Activated CD4-positive, alpha-beta T cell treated with anti-CD3 and anti-CD28 coated beads, Interleukin-2, Interleukin-4, amounts not matched to agents 100 ng/mL and 50 ng/mL, durations not matched to agents 16 hours and 8 hours (primary cell): ENCODE data around the gene CPTP.
"Not testable (repeated sequence)": the region's sequence is repeated elsewhere in the genome, so short reads cannot be mapped to it uniquely, and the experiment has no call there.

Experiments used
- DNase-seq: peaks from one replicate; pipeline ENCODE4 v3.0.0-alpha.2; 2020; ENCODE audit warnings: low spot score

The CPTP gene

GRCh38 chr1:1307261-1307922 lies 17.2 kb upstream of the CPTP start:
- no peak for DNase-seq

- DNase-seq = peak; percentile 86
Observed at GRCh38 chr1:1307923-1308755, 16.5 kb upstream of the CPTP start, which contains the start of the genes ACAP3 and PUSL1. TSS of gene ACAP3 (minus strand) at chr1:1307930. CDS start at chr1:1307815, 115 bp downstream. TSS of gene PUSL1 (plus strand) at chr1:1308597. CDS start at chr1:1308644, 47 bp downstream.

- no peak for DNase-seq
Observed at GRCh38 chr1:1308756-1309250, 15.8 kb upstream of the CPTP start.

- DNase-seq = no peak
Observed at GRCh38 chr1:1309251-1310108, 15.1 kb upstream of the CPTP start.

- DNase-seq = no peak
Observed at GRCh38 chr1:1310109-1310385, 14.6 kb upstream of the CPTP start.

GRCh38 chr1:1310476-1311053 lies 14.0 kb upstream of the CPTP start:
- DNase-seq = no peak

- no peak for DNase-seq
Observed at GRCh38 chr1:1311107-1312104, 13.2 kb upstream of the CPTP start.

GRCh38 chr1:1312450-1313314 lies 11.9 kb upstream of the CPTP start:
- DNase-seq = no peak

- no peak for DNase-seq
Observed at GRCh38 chr1:1313500-1314236, 10.9 kb upstream of the CPTP start.

- DNase-seq = no peak
Observed at GRCh38 chr1:1314237-1314586, 10.4 kb upstream of the CPTP start.

- DNase-seq = no peak
Observed at GRCh38 chr1:1314678-1315335, 9.8 kb upstream of the CPTP start.

GRCh38 chr1:1315435-1315954 lies 9.1 kb upstream of the CPTP start:
- no peak for DNase-seq

- DNase-seq = not testable (repeated sequence)
Observed at GRCh38 chr1:1316199-1316598, 8.4 kb upstream of the CPTP start.

GRCh38 chr1:1317420-1317819 lies 7.2 kb upstream of the CPTP start:
- DNase-seq = no peak

GRCh38 chr1:1318131-1318652 lies 6.4 kb upstream of the CPTP start:
- no peak for DNase-seq

- DNase-seq = no peak
Observed at GRCh38 chr1:1318777-1319645, 5.6 kb upstream of the CPTP start.

- no peak for DNase-seq
Observed at GRCh38 chr1:1319646-1319941, 5.0 kb upstream of the CPTP start.
